SK-N-SH (cell line): ENCODE measurements around the gene TIMM29. TPM values are rescaled to one million over a fixed set of nuclear protein-coding genes. Genes with fewer than 3 reads are reported as not detected.

Source experiments
- CTCF ChIA-PET: fragments of 300-600, 350-600 bp; formaldehyde crosslinking; extraction: SDS; loops from one replicate; lab custom pipeline; 2021; lab: Yijun Ruan, JAX
- POLR2A ChIA-PET: fragments of 350-600 bp; sonication (Branson Sonifier 250); formaldehyde crosslinking; extraction: SDS; loops from one replicate; lab custom pipeline; 2020; ENCODE audit warnings: antibody characterized with exemption, inconsistent platforms; lab: Yijun Ruan, JAX
- DNase-seq: peaks from one replicate; pipeline ENCODE4 v3.0.0; 2012
- H2AFZ ChIP-seq: fragments of 200-600 bp; sonication (generic); 2 replicates; pipeline ENCODE4 v1.8.1; 2016; ENCODE audit warnings: antibody characterized with exemption, mild to moderate bottlenecking, low read depth
- H3F3A ChIP-seq: fragments of 200-600 bp; sonication (generic); replicated peaks from 2 replicates; pipeline ENCODE3; 2016; ENCODE audit warnings: antibody characterized with exemption, mild to moderate bottlenecking; ENCODE audit not compliant: insufficient read depth
- H3K27ac ChIP-seq, 2 experiments: fragments of 200-500 bp in 1 of 2; fragments of 200-600 bp in 1 of 2; sonication (Bioruptor generic) in 1 of 2; sonication (generic), shearing (Covaris generic) in 1 of 2; 2 replicates each; pipeline versions ENCODE4 v1.5.1 to v1.6.1; 2014 to 2016; ENCODE audit warnings: low read depth in 2 of 2, inconsistent platforms in 1 of 2, low read length in 1 of 2, mild to moderate bottlenecking in 1 of 2, mixed read lengths in 1 of 2
- H3K27me3 ChIP-seq: fragments of 200-600 bp; sonication (generic), shearing (Covaris generic); 2 replicates; pipeline ENCODE4 v1.6.1; 2016; ENCODE audit warnings: mixed run types; ENCODE audit not compliant: insufficient read depth
- H3K36me3 ChIP-seq, 2 experiments: fragments of 200-500 bp in 1 of 2; fragments of 200-600 bp in 1 of 2; sonication (Bioruptor generic) in 1 of 2; sonication (generic) in 1 of 2; replicated peaks in 1 of 2; 2 replicates each; pipeline versions ENCODE3 to v1.5.1; 2014 to 2016; ENCODE audit warnings: low read length in 1 of 2, mild to moderate bottlenecking in 1 of 2; ENCODE audit not compliant: insufficient read depth in 2 of 2, control insufficient read depth in 1 of 2
- H3K4me1 ChIP-seq, 2 experiments: fragments of 200-500 bp in 1 of 2; fragments of 200-600 bp in 1 of 2; sonication (Bioruptor generic) in 1 of 2; sonication (generic), shearing (Covaris generic) in 1 of 2; 2 replicates each; pipeline versions ENCODE4 v1.5.1 to v1.6.1; 2014 to 2016; ENCODE audit warnings: low read depth in 1 of 2, low read length in 1 of 2, mixed run types in 1 of 2; ENCODE audit not compliant: insufficient read depth in 2 of 2, control insufficient read depth in 1 of 2
- H3K4me2 ChIP-seq: fragments of 200-600 bp; sonication (generic), shearing (Covaris generic); 2 replicates; pipeline ENCODE4 v1.6.1; 2017; ENCODE audit warnings: mixed run types
- H3K4me3 ChIP-seq, 2 experiments: fragments of 200-500 bp in 1 of 2; fragments of 200-600 bp in 1 of 2; sonication (Bioruptor generic) in 1 of 2; sonication (generic), shearing (Covaris generic) in 1 of 2; 2 replicates each; pipeline versions ENCODE4 v1.5.1 to v1.8.1; 2014 to 2016; ENCODE audit warnings: low read depth in 2 of 2, inconsistent platforms in 1 of 2, low read length in 1 of 2, mild to moderate bottlenecking in 1 of 2, mixed read lengths in 1 of 2, moderate library complexity in 1 of 2
- H3K79me2 ChIP-seq: fragments of 200-600 bp; sonication (generic); 2 replicates; pipeline ENCODE4 v1.8.1; 2017; ENCODE audit warnings: mild to moderate bottlenecking; ENCODE audit not compliant: insufficient read depth
- H3K9ac ChIP-seq: fragments of 200-600 bp; sonication (generic); 2 replicates; pipeline ENCODE4 v1.6.1; 2017; ENCODE audit warnings: mixed run types
- H3K9me2 ChIP-seq: fragments of 200-600 bp; sonication (generic); 2 replicates; pipeline ENCODE4 v1.6.1; 2017; ENCODE audit warnings: mixed run types
- H3K9me3 ChIP-seq: fragments of 200-600 bp; sonication (generic); 2 replicates; pipeline ENCODE4 v1.6.1; 2017; ENCODE audit warnings: mixed run types, mild to moderate bottlenecking, moderate library complexity
- H4K20me1 ChIP-seq: fragments of 200-600 bp; sonication (generic); 2 replicates; pipeline ENCODE4 v1.6.1; 2017; ENCODE audit warnings: mild to moderate bottlenecking, mixed run types; ENCODE audit not compliant: insufficient read depth
- ELF1 ChIP-seq: IDR thresholded peaks from 2 replicates; pipeline ENCODE4 v1.4.0; 2012
- FOXJ3 ChIP-seq: sonication (generic); formaldehyde crosslinking; IDR thresholded peaks from 2 replicates; pipeline ENCODE4 v1.5.1; 2020; ENCODE audit warnings: mild to moderate bottlenecking, missing genetic modification reagents
- GATA2 ChIP-seq: sonication (generic); formaldehyde crosslinking; IDR thresholded peaks from 2 replicates; pipeline ENCODE4 v1.5.0; 2020; ENCODE audit warnings: mild to moderate bottlenecking, missing genetic modification reagents
- IRF3 ChIP-seq: fragments of 150-350 bp; IDR thresholded peaks from 2 replicates; pipeline ENCODE4 v1.6.1; 2016; ENCODE audit warnings: mild to moderate bottlenecking, low read depth, low read length
- MEF2A ChIP-seq: IDR thresholded peaks from 2 replicates; pipeline ENCODE4 v1.4.0; 2012; ENCODE audit warnings: low read depth, borderline replicate concordance
- NRF1 ChIP-seq: IDR thresholded peaks from 2 replicates; pipeline ENCODE4 v1.6.1; 2012; ENCODE audit warnings: low read depth, mild to moderate bottlenecking, low read length
- POLR2AphosphoS5 ChIP-seq: IDR thresholded peaks from 2 replicates; pipeline ENCODE4 v1.6.1; 2012; ENCODE audit warnings: low read depth, low read length
- RAD21 ChIP-seq: IDR thresholded peaks from 2 replicates; pipeline ENCODE4 v1.6.1; 2012; ENCODE audit warnings: mild to moderate bottlenecking, low read length
- RCOR1 ChIP-seq: fragments of 150-350 bp; IDR thresholded peaks from 2 replicates; pipeline ENCODE4 v1.6.1; 2017; ENCODE audit warnings: antibody characterized with exemption, low read length
- REST ChIP-seq: IDR thresholded peaks from 2 replicates; pipeline ENCODE4 v1.6.1; 2012; ENCODE audit warnings: mild to moderate bottlenecking, low read depth, low read length, moderate library complexity
- RXRA ChIP-seq: IDR thresholded peaks from 2 replicates; pipeline ENCODE4 v1.4.0; 2012; ENCODE audit warnings: low read depth, mild to moderate bottlenecking, borderline replicate concordance
- TAF1 ChIP-seq: IDR thresholded peaks from 2 replicates; pipeline ENCODE4 v1.6.1; 2012; ENCODE audit warnings: low read depth, mild to moderate bottlenecking, low read length, moderate library complexity, borderline replicate concordance
- TCF12 ChIP-seq: IDR thresholded peaks from 2 replicates; pipeline ENCODE4 v1.4.0; 2012
- USF1 ChIP-seq: IDR thresholded peaks from 2 replicates; pipeline ENCODE4 v1.4.0; 2012; ENCODE audit warnings: low read depth, borderline replicate concordance
- ZBTB33 ChIP-seq: IDR thresholded peaks from 2 replicates; pipeline ENCODE4 v1.4.0; 2012; ENCODE audit warnings: low read depth, borderline replicate concordance
- WGBS: methylation state at CpG from one replicate; pipeline ENCODE4 v1.1.6; 2017; ENCODE audit warnings: low lambda C conversion rate; 5-methylcytosine and 5-hydroxymethylcytosine counted together
- polyA plus RNA-seq, 3 experiments: library from polyadenylated mRNA; depleted of rRNA; stranded (reverse); fragments of >200 nt; gene quantifications; 2 replicates each; pipeline ENCODE4 v1.2.3, GENCODE V29; 2012

TIMM29 gene
- polyA plus RNA-seq, 1 of the 3 experiments (the other 2 are of a cell fraction): 12.5 TPM

GRCh38 chr19:10966809-10967208 lies 38.2 kb downstream of the TIMM29 start:
- TF ChIP-seq RXRA (no peak), REST (no peak)
- no peak for DNase-seq
- peaks cover 88% of the 10 kb centered on the region for H4K20me1 ChIP-seq
- H3K4me2 ChIP-seq: no peak overlapping the region
- no peak overlapping the region for H3K9ac ChIP-seq
- H3K27me3 ChIP-seq: no peaks in the 10 kb centered on the region
- CTCF ChIA-PET: interaction anchor here (0.8 to 2.0 kb wide), 2 partner anchors 25 to 30 kb away, joined by 3 to 10 read pairs; no protein-coding TSS in a partner anchor
- H3K9me2 ChIP-seq: no peaks in the 10 kb centered on the region
- POLR2A ChIA-PET: no interaction called here
- peaks cover 4% of the 10 kb centered on the region for H3F3A ChIP-seq
- H3K4me1 ChIP-seq: peaks cover 0 to 9% of the 10 kb centered on the region in 2 experiments; a peak in 1 of 4 replicates
- H3K9me3 ChIP-seq: no peaks in the 10 kb centered on the region
- WGBS: 92% methylated on average over 8 of the region's 8 CpGs
- H2AFZ ChIP-seq: no peak overlapping the region
- no peaks in the 10 kb centered on the region for H3K36me3 ChIP-seq
- peaks cover 100% of the 10 kb centered on the region for H3K79me2 ChIP-seq
- H3K27ac ChIP-seq: no peak overlapping the region
- H3K4me3 ChIP-seq: no peak overlapping the region

GRCh38 chr19:10968527-10969135 lies 40.0 kb downstream of the TIMM29 start:
- Histone ChIP-seq H4K20me1 (peaks cover 88% of the 10 kb centered on the region), H3K9me2 (no peaks in the 10 kb centered on the region), H3K4me2 (no peak overlapping the region), H3K79me2 (peaks cover 100% of the 10 kb centered on the region), H3K9me3 (no peaks in the 10 kb centered on the region), H3K27ac (no peak overlapping the region; a peak in 1 of 4 replicates), H3K9ac (no peak overlapping the region), H3K27me3 (no peaks in the 10 kb centered on the region), H3K36me3 (no peaks in the 10 kb centered on the region), H3K4me1 (peaks cover 0 to 3% of the 10 kb centered on the region in 2 experiments; a peak in 1 of 4 replicates), H3F3A (peaks cover 4% of the 10 kb centered on the region), H2AFZ (no peak overlapping the region), H3K4me3 (no peak overlapping the region)
- DNase-seq: no peak
- TF ChIP-seq RCOR1 (no peak), GATA2 (CRISPR knock-in tag) (no peak), NRF1 (no peak), RXRA (no peak), TCF12 (no peak), ZBTB33 (no peak), TAF1 (no peak), RAD21 (no peak), IRF3 (no peak), ELF1 (no peak), POLR2AphosphoS5 (no peak), USF1 (no peak), FOXJ3 (CRISPR knock-in tag) (no peak), MEF2A (no peak)
- ChIA-PET POLR2A (interaction anchor here (0.5 kb wide), 1 partner anchor 27 kb away, joined by 3 read pairs; no protein-coding TSS in a partner anchor), CTCF (interaction anchor here (0.8 kb wide), 2 partner anchors 32 to 157 kb away, joined by 3 read pairs; no protein-coding TSS in a partner anchor)
- WGBS: 94% methylated on average over 8 of the region's 10 CpGs
